GM18520 (cell line): ENCODE measurements around the gene DAB1.

Source experiments
- ATAC-seq: cut with Tn5 transposase; IDR thresholded peaks from one replicate; pipeline ENCODE4 v1.9.1; 2021; ENCODE audit not compliant: unreplicated experiment

Gene DAB1

GRCh38 chr1:57041901-57042300 lies 382.0 kb downstream of the DAB1 start:
- ATAC-seq, result no peak

GRCh38 chr1:57040811-57041210 lies 383.0 kb downstream of the DAB1 start:
- no peak for ATAC-seq

- no peak for ATAC-seq
These were observed 386.9 kb downstream of the DAB1 start for GRCh38 chr1:57036641-57037579.

- ATAC-seq, result no peak
These were observed 389.1 kb downstream of the DAB1 start for GRCh38 chr1:57034713-57035112.

- ATAC-seq, result no peak
These were observed 390.4 kb downstream of the DAB1 start for GRCh38 chr1:57033222-57034001.

- ATAC-seq, result no peak
These were observed 397.1 kb downstream of the DAB1 start for GRCh38 chr1:57026624-57027354.

- no peak for ATAC-seq
These were observed 399.0 kb downstream of the DAB1 start for GRCh38 chr1:57024855-57025254.

- ATAC-seq, result no peak
These were observed 399.4 kb downstream of the DAB1 start for GRCh38 chr1:57024428-57024827.

GRCh38 chr1:57020216-57020615 lies 403.6 kb downstream of the DAB1 start:
- no peak for ATAC-seq

- ATAC-seq, result no peak
These were observed 404.5 kb downstream of the DAB1 start for GRCh38 chr1:57019236-57019839.

- no peak for ATAC-seq
These were observed 405.7 kb downstream of the DAB1 start for GRCh38 chr1:57018119-57018518.

GRCh38 chr1:57017717-57018116 lies 406.1 kb downstream of the DAB1 start:
- no peak for ATAC-seq

- no peak for ATAC-seq
These were observed 406.7 kb downstream of the DAB1 start for GRCh38 chr1:57017200-57017599.

- no peak for ATAC-seq
These were observed 408.8 kb downstream of the DAB1 start for GRCh38 chr1:57015071-57015470.

- no peak for ATAC-seq
These were observed 410.3 kb downstream of the DAB1 start for GRCh38 chr1:57013522-57013921.

GRCh38 chr1:57012315-57012714 lies 411.5 kb downstream of the DAB1 start:
- ATAC-seq, result no peak

- ATAC-seq, result no peak
These were observed 413.3 kb downstream of the DAB1 start for GRCh38 chr1:57010511-57010910.

GRCh38 chr1:57007948-57008347 lies 415.9 kb downstream of the DAB1 start:
- no peak for ATAC-seq

- no peak for ATAC-seq
These were observed 416.4 kb downstream of the DAB1 start for GRCh38 chr1:57007472-57007871.

GRCh38 chr1:57003398-57004139 lies 420.3 kb downstream of the DAB1 start:
- no peak for ATAC-seq
